Gastrocnemius medialis (tissue), 4 donors: ENCODE measurements around the gene RRM2. TPM values are rescaled to one million over a fixed set of nuclear protein-coding genes. Genes with fewer than 3 reads are reported as not detected.

Experiments
- ATAC-seq, 2 donors: fragments of 150-250 bp; one replicate each; pipeline ENCODE4 v1.9.1; 2016
- DNase-seq, 2 donors: peaks; one replicate each; pipeline ENCODE4 v3.0.0-alpha.2; 2019
- H3K27ac ChIP-seq, 4 donors: fragments of 200-600 bp; sonication (generic); 1 replicate in 1 of 4; 2 replicates in 3 of 4; pipeline ENCODE4 v1.5.1; 2016 to 2018; ENCODE audit warnings: mild to moderate bottlenecking in 2 of 4, moderate library complexity in 1 of 4
- H3K27me3 ChIP-seq, 3 donors: fragments of 200-600 bp; sonication (generic) in 2 of 3; 1 replicate in 1 of 3; 2 replicates in 2 of 3; pipeline versions ENCODE4 v1.5.1 to v1.6.0; 2016 to 2019; ENCODE audit warnings: mild to moderate bottlenecking in 1 of 3, moderate library complexity in 1 of 3
- H3K36me3 ChIP-seq, 2 donors: fragments of 200-600 bp; sonication (generic) in 1 of 2; one replicate each; pipeline ENCODE4 v1.5.1; 2017 to 2018
- H3K4me1 ChIP-seq, 2 donors: fragments of 200-600 bp; sonication (generic) in 1 of 2; one replicate each; pipeline ENCODE4 v1.5.1; 2016 to 2017; ENCODE audit warnings: mild to moderate bottlenecking in 2 of 2
- H3K4me3 ChIP-seq, 4 donors: fragments of 200-600 bp; sonication (generic) in 3 of 4; 1 replicate in 1 of 4; 2 replicates in 3 of 4; pipeline ENCODE4 v1.5.1; 2016 to 2019; ENCODE audit warnings: mild to moderate bottlenecking in 2 of 4
- H3K9me3 ChIP-seq, 3 donors: fragments of 200-600 bp; sonication (generic) in 2 of 3; 1 replicate in 1 of 3; 2 replicates in 2 of 3; pipeline ENCODE4 v1.5.1; 2016 to 2019
- CTCF ChIP-seq, 5 experiments: fragments of 450-650 bp in 3 of 5; fragments of 200-600 bp in 2 of 5; sonication (generic) in 2 of 5; IDR thresholded peaks in 4 of 5; conservative IDR thresholded peaks in 1 of 5; 1 replicate in 4 of 5; 2 replicates in 1 of 5; pipeline ENCODE4 v1.5.1; 2016 to 2019; ENCODE audit warnings: antibody characterized with exemption in 5 of 5, mild to moderate bottlenecking in 3 of 5, moderate library complexity in 3 of 5
- POLR2A ChIP-seq, 2 donors: fragments of 450-650 bp; IDR thresholded peaks; one replicate each; pipeline ENCODE4 v1.6.1; 2017; ENCODE audit warnings: antibody characterized with exemption in 2 of 2, mild to moderate bottlenecking in 2 of 2, moderate library complexity in 2 of 2
- in situ Hi-C, 4 donors: fragments of 200-750 bp; cut with MboI; loops; one replicate each; pipeline versions ENCODE4 v1.15.0 to v1.8.0; 2017; ENCODE audit warnings: low sequenced_read_pairs in 4 of 4
- intact Hi-C: fragments of 100-400 bp; cut with DNase I; formaldehyde crosslinking; loops from one replicate; pipeline ENCODE4 v1.15.1; 2023; ENCODE audit warnings: low total_unique reads
- total RNA-seq, 4 donors: library from RNA; depleted of rRNA; stranded (reverse); fragments of >200 nt; gene quantifications; one replicate each; pipeline versions ENCODE4 v1.1.0 to v1.2.3, GENCODE V29; 2016

Gene RRM2
- total RNA-seq, 4 donors from 2014 or later, result 2.0 TPM; not detected in 3

- DNase-seq (no peak), ATAC-seq (no peak)
- Histone ChIP-seq H3K4me3 (no peak overlapping the region), H3K36me3 (no peaks in the 10 kb centered on the region), H3K9me3 (no peaks in the 10 kb centered on the region), H3K27ac (no peak overlapping the region), H3K4me1 (peaks cover 0 to 6% of the 10 kb centered on the region in 2 donors), H3K27me3 (peaks cover 9 to 16% (median 10%) of the 10 kb centered on the region in 3 donors)
- intact Hi-C loops (no loop called here), in situ Hi-C loops (no loop called here)
- TF ChIP-seq POLR2A (IDR thresholded peaks at IDR 0.05) (no peak), CTCF (IDR thresholded peaks at IDR 0.05 in 4 of 5, conservative IDR thresholded peaks at IDR 0.05 in 1 of 5) (no peak)
These were observed 27.4 kb upstream of the RRM2 start for GRCh38 chr2:10095175-10095574.

GRCh38 chr2:10096641-10097040 is 25.9 kb upstream of the RRM2 start:
- ATAC-seq (no peak), DNase-seq (no peak)
- H3K9me3 ChIP-seq, result no peaks in the 10 kb centered on the region
- intact Hi-C loops, result loop anchor here (1.0 to 2.0 kb wide), 3 partner anchors 24 to 284 kb away; no protein-coding TSS in a partner anchor
- in situ Hi-C loops, result no loop called here
- TF ChIP-seq CTCF (IDR thresholded peaks at IDR 0.05 in 4 of 5, conservative IDR thresholded peaks at IDR 0.05 in 1 of 5) (no peak), POLR2A (IDR thresholded peaks at IDR 0.05) (no peak)
- H3K36me3 ChIP-seq, result no peaks in the 10 kb centered on the region
- H3K4me3 ChIP-seq, result no peak overlapping the region
- peaks cover 0 to 3% (median 2%) of the 10 kb centered on the region in 3 donors for H3K27me3 ChIP-seq
- H3K27ac ChIP-seq, result no peak overlapping the region
- peaks cover 0 to 6% of the 10 kb centered on the region in 2 donors for H3K4me1 ChIP-seq

- no peaks in the 10 kb centered on the region for H3K36me3 ChIP-seq
- H3K4me3 ChIP-seq, result no peak overlapping the region
- intact Hi-C loops, result loop anchor here (1.0 to 2.0 kb wide), 3 partner anchors 25 to 285 kb away; no protein-coding TSS in a partner anchor
- in situ Hi-C loops, result no loop called here
- ATAC-seq (peak; percentile 66 to 80), DNase-seq (peak; percentile 30 to 39)
- H3K9me3 ChIP-seq, result no peaks in the 10 kb centered on the region
- H3K27me3 ChIP-seq, result no peaks in the 10 kb centered on the region
- TF ChIP-seq CTCF (IDR thresholded peaks at IDR 0.05 in 4 of 5, conservative IDR thresholded peaks at IDR 0.05 in 1 of 5) (peak; percentile 66 to 91 (median 79)), POLR2A (IDR thresholded peaks at IDR 0.05) (no peak)
- peaks cover 0 to 6% of the 10 kb centered on the region in 2 donors for H3K4me1 ChIP-seq
- no peak overlapping the region for H3K27ac ChIP-seq
These were observed 25.0 kb upstream of the RRM2 start for GRCh38 chr2:10097352-10098148.

GRCh38 chr2:10101491-10101890 is 21.0 kb upstream of the RRM2 start:
- DNase-seq (no peak), ATAC-seq (no peak)
- TF ChIP-seq CTCF (IDR thresholded peaks at IDR 0.05 in 4 of 5, conservative IDR thresholded peaks at IDR 0.05 in 1 of 5) (no peak), POLR2A (IDR thresholded peaks at IDR 0.05) (no peak)
- intact Hi-C loops (no loop called here), in situ Hi-C loops (loop anchor here in 1 of 4 donors (25.0 kb wide), 1 partner anchor 561 kb away; no protein-coding TSS in a partner anchor)
- H3K27ac ChIP-seq, result no peak overlapping the region
- H3K4me3 ChIP-seq, result no peak overlapping the region
- no peaks in the 10 kb centered on the region for H3K27me3 ChIP-seq
- H3K4me1 ChIP-seq, result peaks cover 0 to 6% of the 10 kb centered on the region in 2 donors
- no peaks in the 10 kb centered on the region for H3K36me3 ChIP-seq
- no peaks in the 10 kb centered on the region for H3K9me3 ChIP-seq
